HepG2 (cell line): Measurements from ENCODE around the gene TSN. TPM values are rescaled to one million over a fixed set of nuclear protein-coding genes. Genes with fewer than 3 reads are reported as not detected.

Source experiments
- CSRNP2 ChIP-seq: sonication (generic); formaldehyde crosslinking; conservative IDR thresholded peaks from 2 replicates; pipeline ENCODE4 v1.8.0; 2022; ENCODE audit warnings: low read depth, missing genetic modification reagents
- DZIP1 ChIP-seq: sonication (generic); formaldehyde crosslinking; IDR thresholded peaks from 2 replicates; pipeline ENCODE4 v1.5.0; 2020; ENCODE audit warnings: mild to moderate bottlenecking, missing genetic modification reagents
- HNRNPK ChIP-seq: fragments of 200-400 bp; formaldehyde crosslinking; IDR thresholded peaks from 2 replicates; pipeline ENCODE4 v1.6.1; 2018; ENCODE audit warnings: low read length, low read depth, moderate library complexity, mild to moderate bottlenecking; ENCODE audit not compliant: poor library complexity, severe bottlenecking
- MAZ ChIP-seq, 2 experiments: sonication (generic) in 1 of 2; formaldehyde crosslinking in 1 of 2; IDR thresholded peaks; 2 replicates each; pipeline versions ENCODE4 v1.5.0 to v1.6.1; 2012 to 2020; ENCODE audit warnings: low read depth in 2 of 2, mild to moderate bottlenecking in 2 of 2, borderline replicate concordance in 1 of 2, improper control_type of control experiment in 1 of 2, low read length in 1 of 2, missing genetic modification reagents in 1 of 2, moderate library complexity in 1 of 2
- PCBP1 ChIP-seq: fragments of 200-400 bp; formaldehyde crosslinking; IDR thresholded peaks from 2 replicates; pipeline ENCODE4 v1.6.1; 2017; ENCODE audit warnings: mild to moderate bottlenecking, low read depth, low read length, borderline replicate concordance
- PITX1 ChIP-seq: sonication (generic); formaldehyde crosslinking; IDR thresholded peaks from 2 replicates; pipeline ENCODE4 v1.5.1; 2020; ENCODE audit warnings: mild to moderate bottlenecking, missing genetic modification reagents
- RCOR2 ChIP-seq: IDR thresholded peaks from 2 replicates; pipeline ENCODE4 v1.6.1; 2016; ENCODE audit warnings: missing biosample characterization, missing genetic modification reagents
- TCF7L2 ChIP-seq: IDR thresholded peaks from 2 replicates; pipeline ENCODE4 v1.6.1; 2011; ENCODE audit warnings: mild to moderate bottlenecking, low read depth, low read length, moderate library complexity
- TFE3 ChIP-seq: IDR thresholded peaks from 2 replicates; pipeline ENCODE4 v1.6.1; 2016
- TRIM24 ChIP-seq: sonication (generic); formaldehyde crosslinking; IDR thresholded peaks from 2 replicates; pipeline ENCODE4 v1.8.0; 2022; ENCODE audit warnings: mild to moderate bottlenecking, missing genetic modification reagents
- ZBTB4 ChIP-seq: sonication (generic); formaldehyde crosslinking; IDR thresholded peaks from 2 replicates; pipeline ENCODE4 v1.4.0; 2020; ENCODE audit warnings: missing genetic modification reagents, mild to moderate bottlenecking, borderline replicate concordance
- ZBTB8A ChIP-seq: sonication (generic); formaldehyde crosslinking; IDR thresholded peaks from 2 replicates; pipeline ENCODE4 v1.4.0; 2020; ENCODE audit warnings: mild to moderate bottlenecking, low read depth, missing genetic modification reagents, borderline replicate concordance
- ZFP36 ChIP-seq: fragments of 150-350 bp; IDR thresholded peaks from 2 replicates; pipeline ENCODE4 v1.6.1; 2018; ENCODE audit warnings: borderline replicate concordance, low read length, low read depth; ENCODE audit not compliant: partially characterized antibody
- ZNF136 ChIP-seq: sonication (generic); formaldehyde crosslinking; IDR thresholded peaks from 2 replicates; pipeline ENCODE4 v1.8.1; 2022; ENCODE audit warnings: low read depth, mild to moderate bottlenecking, moderate library complexity, missing genetic modification reagents
- ZNF138 ChIP-seq: sonication (generic); formaldehyde crosslinking; IDR thresholded peaks from 2 replicates; pipeline ENCODE4 v1.5.0; 2020; ENCODE audit warnings: mild to moderate bottlenecking, low read depth, missing genetic modification reagents
- ZNF367 ChIP-seq: sonication (generic); formaldehyde crosslinking; IDR thresholded peaks from 2 replicates; pipeline ENCODE4 v1.4.0; 2020; ENCODE audit warnings: missing genetic modification reagents, borderline replicate concordance
- ZSCAN25 ChIP-seq: sonication (generic); formaldehyde crosslinking; IDR thresholded peaks from 2 replicates; pipeline ENCODE4 v1.8.0; 2022; ENCODE audit warnings: mild to moderate bottlenecking, missing genetic modification reagents
- polyA plus RNA-seq, 8 experiments: library from polyadenylated mRNA; depleted of rRNA in 3 of 8; stranded (reverse) in 7 of 8; unstranded in 1 of 8; fragments of >200 nt; fragmentation: Illumina TruSeq in 4 of 8; extraction: Trizol in 4 of 8; gene quantifications; 2 replicates each; pipeline versions ENCODE4 v1.2.1 to v1.2.3, GENCODE V29; 2011 to 2016; ENCODE audit warnings: low read depth in 4 of 8, missing spikeins in 1 of 8, mixed read lengths in 1 of 8; ENCODE audit not compliant: insufficient read depth in 1 of 8
- total RNA-seq, 5 experiments: library from RNA; depleted of rRNA; stranded (reverse); fragments of >200 nt; fragmentation: Illumina TruSeq; extraction: Trizol; gene quantifications; 2 replicates each; pipeline ENCODE4 v1.2.3, GENCODE V29; 2016; ENCODE audit warnings: low read depth in 1 of 5
- TF ChIP-seq, protein P1 (sequence below): sonication (generic); formaldehyde crosslinking; IDR thresholded peaks from 2 replicates; pipeline ENCODE4 v1.5.0; 2020; ENCODE audit warnings: missing genetic modification reagents, mild to moderate bottlenecking, borderline replicate concordance

TSN gene
- total and polyA plus RNA-seq, 2 of the 13 experiments (the other 11 are each of a cell fraction or from before 2014, with no cell fraction given) = 56.4 to 115 TPM

DNA sequence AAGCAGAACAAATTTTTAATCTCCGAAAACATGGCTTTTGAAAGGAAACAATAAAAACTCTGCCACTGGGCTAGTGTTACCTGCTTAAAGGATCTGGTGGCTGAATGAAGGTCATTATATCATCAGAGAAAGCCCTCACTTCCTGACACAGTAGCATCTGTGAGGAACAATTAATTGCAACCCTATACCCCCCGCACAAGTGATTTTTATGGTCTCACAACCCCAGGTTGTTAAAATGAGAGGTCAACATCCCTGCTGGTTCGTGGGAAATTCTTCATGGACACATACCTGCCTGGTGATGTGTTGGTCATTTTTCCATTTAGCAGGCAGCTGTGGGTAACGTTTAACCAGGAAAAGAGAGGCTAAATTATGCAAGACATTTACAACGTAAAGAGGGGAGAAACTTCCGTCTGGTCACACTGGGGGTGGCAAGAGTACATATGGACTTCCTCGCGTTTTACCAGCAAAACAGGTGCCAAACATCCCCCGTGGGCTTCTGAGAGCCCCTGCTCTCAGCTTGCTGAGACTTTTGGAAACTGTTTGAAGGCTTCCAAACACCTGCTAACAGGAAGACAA is 48.0 kb upstream of the TSN start (continued):
- TF ChIP-seq, protein P1, sequence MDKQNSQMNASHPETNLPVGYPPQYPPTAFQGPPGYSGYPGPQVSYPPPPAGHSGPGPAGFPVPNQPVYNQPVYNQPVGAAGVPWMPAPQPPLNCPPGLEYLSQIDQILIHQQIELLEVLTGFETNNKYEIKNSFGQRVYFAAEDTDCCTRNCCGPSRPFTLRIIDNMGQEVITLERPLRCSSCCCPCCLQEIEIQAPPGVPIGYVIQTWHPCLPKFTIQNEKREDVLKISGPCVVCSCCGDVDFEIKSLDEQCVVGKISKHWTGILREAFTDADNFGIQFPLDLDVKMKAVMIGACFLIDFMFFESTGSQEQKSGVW (CRISPR knock-in tag) = no peak
- TF ChIP-seq HNRNPK (no peak), DZIP1 (no peak), CSRNP2 (CRISPR knock-in tag) (no peak), ZNF136 (CRISPR knock-in tag) (no peak), ZBTB8A (CRISPR knock-in tag) (no peak), TCF7L2 (no peak), PITX1 (no peak), ZFP36 (no peak), TFE3 (no peak), RCOR2 (CRISPR knock-in tag) (no peak), TRIM24 (CRISPR knock-in tag) (no peak), ZBTB4 (CRISPR knock-in tag) (no peak), MAZ (IDR thresholded peaks at IDR 0.05; ENCODE audit: borderline replicate concordance, low read depth, low read length) (no peak), MAZ (CRISPR knock-in tag; IDR thresholded peaks at IDR 0.05; ENCODE audit: low read depth) (no peak; the same call in 1 of the 2 replicates), PCBP1 (no peak), ZSCAN25 (CRISPR knock-in tag) (0 out of 2 replicates have a peak, but pooled peaks have one; percentile 6), ZNF138 (no peak), ZNF367 (0 out of 2 replicates have a peak, but pooled peaks have one; percentile 24)
